K562 treated with DMSO at 1 percent for 24 hours (cell line): ENCODE results near the gene KRT20. TPM values are rescaled to one million over a fixed set of nuclear protein-coding genes. Genes with fewer than 3 reads are reported as not detected.

Source experiments
- total RNA-seq: library from RNA; unstranded; fragments of 300-600 nt; gene quantifications from 2 replicates; pipeline ENCODE4 v1.2.3, GENCODE V29; 2022; ENCODE audit warnings: low read depth; ENCODE audit not compliant: insufficient read depth

KRT20 gene
- total RNA-seq = not detected in 2 replicates

GRCh38 chr17:40884708-40885512 is at the start of gene KRT20:
Gene KRT20 (minus strand): TSS chr17:40885242. CDS start chr17:40885185, 57 bp downstream.

GRCh38 chr17:40866838-40867237 is 18.2 kb downstream of the KRT20 start, which contains the start of gene KRT12:
Gene KRT12 (minus strand): TSS chr17:40867223. CDS start chr17:40867186, 37 bp downstream.

Other genes starting within 250 kb of the KRT20 start
- 64.9 and 65.1 TPM in 2 replicates for gene SMARCE1, start 237.4 kb downstream of the KRT20 start, total RNA-seq
- gene KRT222, start 220.1 kb downstream of the KRT20 start, total RNA-seq = not detected in 2 replicates
- gene KRT24, start 181.5 kb downstream of the KRT20 start, total RNA-seq = not detected in 2 replicates
- not detected in 2 replicates for gene KRT25, start 129.9 kb downstream of the KRT20 start, total RNA-seq
- not detected in 2 replicates for gene KRT26, start 113.0 kb downstream of the KRT20 start, total RNA-seq
- gene KRT27, start 102.7 kb downstream of the KRT20 start, total RNA-seq = not detected in 2 replicates
- not detected in 2 replicates for gene KRT28, start 85.3 kb downstream of the KRT20 start, total RNA-seq
- 61.4 and 78.5 TPM in 2 replicates for gene KRT10, start 62.6 kb downstream of the KRT20 start, total RNA-seq
- 6.3 and 7.9 TPM in 2 replicates for gene KRT12, start 18.0 kb downstream of the KRT20 start, total RNA-seq
- not detected in 2 replicates for gene KRT23, start 52.4 kb upstream of the KRT20 start, total RNA-seq
- gene KRT39, start 81.7 kb upstream of the KRT20 start, total RNA-seq = not detected in 2 replicates
- not detected in 2 replicates for gene KRT40, start 99.1 kb upstream of the KRT20 start, total RNA-seq
- gene KRTAP3-3, start 108.9 kb upstream of the KRT20 start, total RNA-seq = not detected in 2 replicates
- not detected in 2 replicates for gene KRTAP3-2, start 114.7 kb upstream of the KRT20 start, total RNA-seq
- not detected in 2 replicates for gene KRTAP3-1, start 123.9 kb upstream of the KRT20 start, total RNA-seq
- not detected in 2 replicates for gene KRTAP1-5, start 142.0 kb upstream of the KRT20 start, total RNA-seq
- gene KRTAP1-4, start 145.0 kb upstream of the KRT20 start, total RNA-seq = not detected in 2 replicates
- gene KRTAP1-3, start 149.6 kb upstream of the KRT20 start, total RNA-seq = not detected in 2 replicates
- not detected in 2 replicates for gene KRTAP1-1, start 156.2 kb upstream of the KRT20 start, total RNA-seq
- gene KRTAP2-1, start 162.1 kb upstream of the KRT20 start, total RNA-seq = not detected in 2 replicates
- not detected in 2 replicates for gene KRTAP2-2, start 170.0 kb upstream of the KRT20 start, total RNA-seq
- gene KRTAP2-3, start 174.9 kb upstream of the KRT20 start, total RNA-seq = not detected in 2 replicates
- gene KRTAP2-4, start 180.6 kb upstream of the KRT20 start, total RNA-seq = not detected in 2 replicates
- not detected in 2 replicates for gene KRTAP4-7, start 198.9 kb upstream of the KRT20 start, total RNA-seq
- not detected in 2 replicates for gene KRTAP4-8, start 212.9 kb upstream of the KRT20 start, total RNA-seq
- gene KRTAP4-16, start 217.0 kb upstream of the KRT20 start, total RNA-seq = not detected in 2 replicates
- not detected in 2 replicates for gene KRTAP4-9, start 220.1 kb upstream of the KRT20 start, total RNA-seq
- gene KRTAP4-11, start 233.1 kb upstream of the KRT20 start, total RNA-seq = not detected in 2 replicates
- not detected in 2 replicates for gene KRTAP4-12, start 238.9 kb upstream of the KRT20 start, total RNA-seq